Nephron (organoid): ENCODE results near the gene OCSTAMP.

Source experiments
- H3K27ac Mint-ChIP-seq, 3 experiments: 2 replicates each; pipeline ENCODE4 v1.8.0; 2020; ENCODE audit warnings: mixed read lengths in 3 of 3, mild to moderate bottlenecking in 2 of 3, moderate library complexity in 1 of 3
- H3K27me3 Mint-ChIP-seq: 2 replicates; pipeline ENCODE4 v1.8.0; 2021; ENCODE audit warnings: low read depth, mild to moderate bottlenecking, moderate library complexity, mixed read lengths
- H3K36me3 Mint-ChIP-seq: 2 replicates; pipeline ENCODE4 v1.8.0; 2020; ENCODE audit warnings: low read depth, mixed read lengths
- H3K4me1 Mint-ChIP-seq: 2 replicates; pipeline ENCODE4 v1.8.0; 2020; ENCODE audit warnings: mixed read lengths
- H3K4me3 Mint-ChIP-seq, 3 experiments: 2 replicates each; pipeline ENCODE4 v1.8.0; 2020; ENCODE audit warnings: mild to moderate bottlenecking in 3 of 3, mixed read lengths in 3 of 3, moderate library complexity in 2 of 3
- H3K9me3 Mint-ChIP-seq: 2 replicates; pipeline ENCODE4 v1.8.0; 2020; ENCODE audit warnings: mixed read lengths
- CTCF ChIP-seq, 3 experiments: fragments of 200-600 bp; sonication (generic); IDR thresholded peaks; one replicate each; pipeline ENCODE4 v1.5.0; 2021; ENCODE audit warnings: antibody characterized with exemption in 3 of 3; ENCODE audit not compliant: unreplicated experiment in 3 of 3

OCSTAMP gene

GRCh38 chr20:46566125-46566524 lies 15.7 kb upstream of the OCSTAMP start:
- H3K4me1 Mint-ChIP-seq: peaks cover 22% of the 10 kb centered on the region
- H3K9me3 Mint-ChIP-seq: no peaks in the 10 kb centered on the region
- H3K27ac Mint-ChIP-seq: no peak overlapping the region
- H3K36me3 Mint-ChIP-seq: no peaks in the 10 kb centered on the region
- no peak overlapping the region for H3K4me3 Mint-ChIP-seq
- H3K27me3 Mint-ChIP-seq: no peaks in the 10 kb centered on the region
- no peak for TF ChIP-seq CTCF (IDR thresholded peaks at IDR 0.05; ENCODE audit: unreplicated experiment in 3 of 3)

GRCh38 chr20:46564241-46564957 lies 13.9 kb upstream of the OCSTAMP start:
- Mint-ChIP-seq H3K27ac (no peak overlapping the region), H3K4me1 (peaks cover 19% of the 10 kb centered on the region), H3K36me3 (no peaks in the 10 kb centered on the region), H3K4me3 (no peak overlapping the region), H3K9me3 (no peaks in the 10 kb centered on the region), H3K27me3 (no peaks in the 10 kb centered on the region)
- no peak for TF ChIP-seq CTCF (IDR thresholded peaks at IDR 0.05; ENCODE audit: unreplicated experiment in 3 of 3)

- Mint-ChIP-seq H3K9me3 (no peaks in the 10 kb centered on the region), H3K36me3 (no peaks in the 10 kb centered on the region), H3K4me3 (no peak overlapping the region), H3K4me1 (peaks cover 20% of the 10 kb centered on the region), H3K27me3 (no peaks in the 10 kb centered on the region), H3K27ac (no peak overlapping the region)
- TF ChIP-seq CTCF (IDR thresholded peaks at IDR 0.05; ENCODE audit: unreplicated experiment in 3 of 3): no peak
Observed at GRCh38 chr20:46563860-46564221, 13.4 kb upstream of the OCSTAMP start.

GRCh38 chr20:46563170-46563859 lies 12.9 kb upstream of the OCSTAMP start:
- Mint-ChIP-seq H3K9me3 (no peaks in the 10 kb centered on the region), H3K36me3 (no peaks in the 10 kb centered on the region), H3K27ac (no peak overlapping the region), H3K4me1 (peaks cover 18% of the 10 kb centered on the region), H3K4me3 (no peak overlapping the region), H3K27me3 (no peaks in the 10 kb centered on the region)
- no peak for TF ChIP-seq CTCF (IDR thresholded peaks at IDR 0.05; ENCODE audit: unreplicated experiment in 3 of 3)

DNA sequence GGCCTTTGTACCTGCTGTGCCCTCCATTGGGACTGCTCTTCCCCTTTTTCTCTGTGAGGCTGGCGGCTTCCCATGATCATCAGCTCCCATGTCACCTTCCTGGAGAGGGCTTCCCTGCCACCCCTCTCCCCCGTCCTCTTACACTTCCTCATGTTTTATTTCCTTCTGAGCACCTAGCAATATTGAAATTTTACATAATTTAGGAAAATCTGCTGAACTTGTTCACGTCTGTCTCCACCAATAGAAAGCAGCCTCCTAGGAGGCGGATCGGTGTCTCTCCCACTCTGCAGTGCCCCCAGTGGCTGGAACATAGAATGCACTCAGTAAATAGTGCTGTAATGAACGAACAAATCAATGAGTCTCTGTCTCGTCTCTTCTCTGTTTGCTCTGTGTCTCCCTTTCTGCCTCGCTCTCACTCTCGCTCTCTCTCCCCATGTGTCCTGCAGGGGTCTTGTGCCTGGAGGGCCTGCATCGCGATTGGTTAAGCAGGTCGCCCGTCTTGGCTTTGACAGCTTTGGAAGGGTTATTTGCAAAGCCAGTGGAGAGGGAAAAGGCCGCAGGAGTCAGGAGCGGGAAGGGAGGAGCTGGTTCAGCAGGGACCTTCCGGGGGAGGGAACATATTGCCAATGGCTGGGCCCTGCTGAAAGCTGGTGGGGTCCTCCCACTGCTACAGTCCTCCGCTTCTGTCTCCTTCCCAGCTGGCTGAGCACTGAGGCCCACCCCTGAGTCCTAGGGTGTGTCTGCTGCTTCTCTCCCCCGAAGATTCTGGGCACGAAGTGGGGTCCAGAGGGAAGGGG lies 12.1 kb upstream of the OCSTAMP start:
- Mint-ChIP-seq H3K4me3 (no peak overlapping the region), H3K27ac (no peak overlapping the region), H3K9me3 (no peaks in the 10 kb centered on the region), H3K4me1 (peaks cover 21% of the 10 kb centered on the region), H3K27me3 (no peaks in the 10 kb centered on the region), H3K36me3 (no peaks in the 10 kb centered on the region)
- TF ChIP-seq CTCF (IDR thresholded peaks at IDR 0.05; ENCODE audit: unreplicated experiment in 3 of 3): peak; percentile 89 to 93 (median 89)
